GM19372 (cell line): ENCODE results near the gene NECTIN1.

ENCODE experiments used
- ATAC-seq: cut with Tn5 transposase; IDR thresholded peaks from one replicate; pipeline ENCODE4 v1.9.1; 2021; ENCODE audit warnings: mild to moderate bottlenecking, low read depth, moderate library complexity; ENCODE audit not compliant: unreplicated experiment

NECTIN1 gene

DNA sequence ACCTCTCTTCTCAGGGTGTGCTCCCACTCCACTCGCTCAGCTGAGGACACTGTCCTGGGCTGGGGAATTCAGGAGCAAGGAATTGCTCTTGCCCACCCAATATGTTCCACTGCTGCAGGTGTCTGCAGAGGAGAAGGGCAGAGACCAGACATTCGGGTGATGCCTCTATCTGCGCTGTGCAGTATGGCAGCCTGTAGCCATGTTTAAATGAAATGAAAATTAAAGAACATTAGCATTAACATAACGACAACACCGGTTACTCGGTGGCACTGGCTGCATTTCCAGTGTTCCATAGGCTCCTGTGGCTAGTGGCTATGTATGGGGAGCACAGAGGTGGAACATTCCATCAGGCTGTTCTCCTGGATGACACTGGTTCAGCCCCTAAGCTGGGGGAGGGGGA, 104.4 kb downstream of the NECTIN1 start:
- ATAC-seq = no peak

GRCh38 chr11:119624102-119624615, 104.8 kb downstream of the NECTIN1 start:
- no peak for ATAC-seq

DNA sequence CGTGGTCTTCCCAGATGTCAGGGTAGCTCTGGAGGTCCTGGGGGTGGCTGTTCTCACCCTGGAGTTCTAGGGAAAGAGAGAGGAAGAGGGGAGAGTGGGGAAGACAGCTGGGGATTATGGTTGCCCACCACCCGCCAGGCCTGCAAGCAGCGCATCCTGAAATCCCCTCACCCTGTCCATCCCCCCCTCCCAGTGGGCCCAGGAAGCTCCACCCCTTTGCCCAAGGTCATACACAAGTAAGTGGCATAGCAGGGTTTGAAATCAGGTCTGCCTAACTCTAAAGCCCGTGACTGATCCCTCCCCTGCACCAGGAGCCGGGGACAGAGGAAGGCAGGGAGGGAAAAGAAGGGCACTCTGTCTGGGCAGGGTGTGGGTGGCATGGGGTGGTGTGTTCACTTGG, 105.3 kb downstream of the NECTIN1 start:
- no peak for ATAC-seq

- ATAC-seq = no peak
Measured at GRCh38 chr11:119622454-119623143, 106.4 kb downstream of the NECTIN1 start.

- no peak for ATAC-seq
Measured at GRCh38 chr11:119619665-119620064, 109.3 kb downstream of the NECTIN1 start.

GRCh38 chr11:119618208-119618909, 110.6 kb downstream of the NECTIN1 start:
- no peak for ATAC-seq

DNA sequence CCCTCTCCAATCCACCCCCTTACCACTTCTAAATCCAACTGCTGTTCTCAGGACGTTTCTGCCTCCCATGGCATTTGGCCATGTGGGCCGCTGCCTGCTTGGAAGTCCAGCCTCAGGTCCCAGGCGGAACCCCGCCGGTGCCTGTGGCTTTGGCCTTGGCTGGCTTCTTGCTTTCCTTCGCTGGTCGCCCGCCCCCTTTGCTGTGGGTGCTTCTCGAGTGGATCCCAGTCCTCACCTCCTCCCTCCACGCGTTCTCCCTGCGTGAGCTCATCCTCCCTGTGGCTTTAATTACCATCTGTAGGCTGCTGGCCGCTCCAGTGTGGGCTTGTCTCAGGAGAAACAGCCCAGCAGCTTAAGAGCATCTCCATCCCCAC, 111.7 kb downstream of the NECTIN1 start:
- ATAC-seq = no peak

DNA sequence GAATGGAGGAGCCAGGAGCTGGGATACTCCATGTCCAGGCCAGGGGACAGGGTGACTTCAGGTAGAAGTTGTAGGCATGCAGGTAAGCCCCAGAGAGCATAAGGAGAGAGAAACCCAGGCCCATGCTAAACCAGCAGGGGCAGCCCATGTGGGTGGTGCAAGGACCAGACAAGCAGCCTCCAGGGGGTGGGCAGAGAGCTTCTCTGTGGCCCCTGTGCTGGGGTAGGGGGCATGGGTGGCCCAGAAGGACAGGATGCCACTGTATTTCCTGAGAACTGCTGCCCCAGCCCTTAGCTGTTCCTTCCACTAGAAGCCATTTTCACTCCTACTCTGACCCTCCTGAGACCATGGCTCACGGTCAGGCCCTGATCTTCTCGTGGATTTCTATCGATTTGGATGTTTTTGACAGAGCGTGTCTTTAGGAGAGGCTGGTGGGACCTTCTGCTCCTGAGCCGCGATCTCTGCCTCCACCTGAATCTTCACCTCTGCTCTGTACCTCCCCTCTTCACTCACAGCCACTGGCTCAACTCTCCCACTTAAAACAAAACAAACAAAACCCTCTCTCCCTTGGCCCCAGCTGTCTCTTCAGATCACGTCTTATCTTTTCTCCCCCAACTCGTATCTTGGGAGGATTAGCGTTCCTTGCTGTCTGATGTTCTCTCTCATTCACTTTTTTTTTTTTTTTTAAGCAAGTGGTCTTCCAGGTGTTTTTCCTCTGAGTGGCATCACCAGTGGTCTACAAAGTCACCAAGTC, 112.2 kb downstream of the NECTIN1 start:
- ATAC-seq = no peak

- ATAC-seq = no peak
Measured at GRCh38 chr11:119615882-119616196, 113.2 kb downstream of the NECTIN1 start.

DNA sequence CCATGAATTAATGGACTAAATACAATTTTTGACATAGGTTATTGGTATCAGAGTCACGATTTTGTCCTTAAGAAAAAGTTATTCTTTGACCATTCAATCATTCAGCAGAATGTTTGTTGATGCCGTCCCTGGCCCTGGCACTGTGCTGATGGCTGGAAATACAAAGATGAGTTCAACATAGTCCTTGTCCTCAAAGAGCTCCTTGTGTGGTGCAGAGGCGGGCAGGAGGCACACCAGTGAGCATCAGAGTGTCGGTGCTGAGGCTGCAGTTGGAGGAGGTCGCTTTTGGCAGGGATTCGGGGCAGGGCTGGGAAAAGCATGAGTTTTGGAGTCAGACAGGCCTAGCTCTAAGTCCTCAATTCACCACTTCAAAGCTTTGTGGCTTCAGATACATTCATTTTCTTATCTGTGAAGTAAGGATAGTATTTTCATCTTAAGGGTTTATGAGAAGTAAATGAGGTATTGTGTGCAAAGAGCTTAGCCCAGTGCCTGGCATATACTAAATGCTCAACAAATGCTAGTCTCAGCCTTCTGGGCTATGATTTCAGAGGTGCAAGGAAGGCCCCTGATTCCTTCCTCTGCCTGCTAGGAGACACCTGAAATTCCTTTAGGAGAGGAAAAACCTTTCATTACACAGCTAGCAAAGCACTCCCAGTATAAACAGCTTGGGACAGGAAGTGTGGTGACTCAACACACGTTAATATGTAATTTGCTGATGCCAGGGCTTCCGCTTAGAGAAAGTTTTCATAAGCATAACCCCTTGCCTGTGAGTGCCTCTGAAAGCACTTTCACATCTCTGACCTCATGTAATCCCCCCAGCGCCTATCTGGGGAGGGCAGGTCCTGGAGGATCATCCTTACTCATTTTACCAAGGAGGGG, 113.8 kb downstream of the NECTIN1 start:
- ATAC-seq = peak; percentile 57

- ATAC-seq = no peak
Measured at GRCh38 chr11:119614222-119615002, 114.6 kb downstream of the NECTIN1 start.

DNA sequence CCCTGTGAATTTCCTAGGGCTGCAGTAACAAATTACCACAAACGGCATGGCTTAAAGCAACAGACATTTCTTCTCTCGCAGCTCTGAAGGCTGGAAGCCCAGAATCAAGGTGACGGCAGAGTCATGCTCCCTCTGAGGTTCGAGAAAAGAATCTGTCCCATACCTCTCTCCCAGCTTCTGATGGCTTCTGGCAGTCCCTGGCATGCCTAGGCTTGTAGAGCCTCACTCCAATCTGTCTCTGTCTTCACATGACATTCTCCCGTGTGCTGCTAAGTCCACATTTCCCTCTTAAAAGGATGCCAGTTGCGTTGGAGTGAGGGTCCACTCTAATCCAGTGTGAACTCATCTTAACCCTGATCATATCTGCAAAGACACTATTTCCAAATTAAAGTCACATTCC, 116.2 kb downstream of the NECTIN1 start:
- no peak for ATAC-seq

GRCh38 chr11:119610836-119611426, 118.1 kb downstream of the NECTIN1 start:
- ATAC-seq = no peak

- ATAC-seq = no peak
Measured at GRCh38 chr11:119608781-119609180, 120.2 kb downstream of the NECTIN1 start.

GRCh38 chr11:119608201-119608600, 120.8 kb downstream of the NECTIN1 start:
- no peak for ATAC-seq

DNA sequence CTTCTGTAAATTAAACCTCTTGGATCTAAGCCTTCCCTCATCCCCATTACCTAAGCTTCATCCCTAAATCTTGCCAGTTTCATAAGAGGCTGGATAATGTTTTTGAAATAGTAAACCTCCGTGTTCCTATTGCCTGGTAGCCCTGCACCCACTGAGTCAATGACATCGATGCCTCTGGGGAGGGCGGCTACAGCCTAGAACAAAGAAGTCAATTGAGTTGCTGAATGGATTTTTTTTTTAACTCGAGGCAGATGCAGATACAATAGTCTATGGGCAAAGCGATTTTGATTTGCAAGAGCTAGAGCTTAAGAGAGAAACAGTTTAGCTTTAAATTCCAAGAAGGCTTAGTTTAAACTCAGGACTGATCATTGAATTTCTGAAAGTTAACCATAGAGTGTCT, 121.3 kb downstream of the NECTIN1 start:
- ATAC-seq = no peak

DNA sequence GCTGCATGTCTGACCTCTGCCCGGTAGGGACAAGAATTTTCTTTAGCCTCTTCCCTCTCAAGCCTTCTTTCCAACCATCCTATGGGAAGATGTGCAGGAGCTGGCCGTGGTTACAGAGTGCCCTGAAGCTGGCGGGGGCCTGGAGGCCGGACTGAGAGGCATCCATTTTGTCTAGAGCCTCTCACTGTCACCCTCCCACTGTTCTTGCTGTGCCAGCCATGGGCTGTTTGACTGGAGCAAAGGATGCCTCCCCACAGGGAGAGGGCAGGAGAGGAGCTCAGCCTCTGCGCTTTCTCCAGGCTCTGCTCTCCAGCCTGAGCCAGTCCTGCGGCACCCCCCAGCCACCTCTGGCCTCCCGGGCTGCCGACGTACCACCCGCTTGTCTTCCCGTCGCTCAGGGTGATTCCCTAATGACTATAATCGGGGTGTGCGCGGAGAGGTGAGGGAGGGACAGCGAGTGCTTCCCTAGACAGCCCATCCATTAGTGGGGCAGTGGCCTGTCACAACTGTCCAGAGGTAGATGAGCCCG, 123.8 kb downstream of the NECTIN1 start:
- no peak for ATAC-seq

DNA sequence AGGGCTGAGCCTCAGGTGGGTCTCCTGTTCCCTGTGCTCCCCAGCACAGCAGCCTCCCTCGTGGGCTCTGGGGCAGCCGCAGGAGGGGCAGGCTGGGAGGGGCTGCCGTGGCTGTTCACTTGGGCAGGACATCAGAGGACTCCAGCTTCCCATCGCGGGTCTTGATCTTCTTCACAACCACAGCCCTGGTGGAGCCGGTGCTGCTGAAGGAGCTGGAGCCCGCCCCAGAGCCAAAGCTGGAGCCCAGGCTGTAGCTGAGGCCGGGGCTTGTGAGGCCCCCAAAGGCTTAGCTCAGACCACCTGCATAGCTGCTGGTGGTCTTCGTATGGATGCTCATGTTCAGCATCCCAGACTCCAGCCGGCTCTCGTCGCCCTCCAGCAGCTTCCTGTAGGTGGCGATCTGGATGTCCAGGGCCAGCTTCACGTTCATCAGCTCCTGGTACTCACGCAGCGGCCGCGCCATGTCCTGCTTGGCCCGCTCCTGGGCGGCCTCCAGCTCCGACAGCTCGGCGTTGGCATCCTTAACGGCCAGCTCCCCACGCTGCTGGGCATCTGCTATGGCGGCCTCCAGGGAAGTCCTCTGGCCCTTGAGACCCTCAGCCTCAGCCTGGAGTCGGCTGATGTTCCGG, 126.1 kb downstream of the NECTIN1 start:
- no peak for ATAC-seq
